ENCODE measurements around the gene RUVBL1.
A peak's percentile ranks its signal among the peaks of the same experiment; 100 is the strongest.

Gene RUVBL1

GRCh38 chr3:128071771-128072453 lies 51.7 kb downstream of the RUVBL1 start:
- no peak overlapping the region for H3K4me3 ChIP-seq (replicated peaks; ENCODE audit: low read depth, low read length)
- no peak for TF ChIP-seq CTCF (IDR thresholded peaks at IDR 0.05; ENCODE audit: low read length, missing control alignments)
- DNase-seq (ENCODE audit: low read depth): no peak

GRCh38 chr3:128070898-128071591 lies 52.6 kb downstream of the RUVBL1 start:
- H3K4me3 ChIP-seq (replicated peaks; ENCODE audit: low read depth, low read length): no peak overlapping the region
- DNase-seq (ENCODE audit: low read depth): no peak
- TF ChIP-seq CTCF (IDR thresholded peaks at IDR 0.05; ENCODE audit: low read length, missing control alignments): no peak

- TF ChIP-seq CTCF (IDR thresholded peaks at IDR 0.05; ENCODE audit: low read length, missing control alignments): no peak
Measured at GRCh38 chr3:128069271-128069670, 54.3 kb downstream of the RUVBL1 start.

GRCh38 chr3:128068156-128068620 lies 55.4 kb downstream of the RUVBL1 start:
- DNase-seq (ENCODE audit: low read depth): peak; percentile 65
- peak; percentile 64 for TF ChIP-seq CTCF (IDR thresholded peaks at IDR 0.05; ENCODE audit: low read length, missing control alignments)
- H3K4me3 ChIP-seq (replicated peaks; ENCODE audit: low read depth, low read length): no peak overlapping the region

More at GRCh38 chr3:128069271-128069670, 54.3 kb downstream of the RUVBL1 start:
- no peak for DNase-seq (ENCODE audit: low read depth)
- no peak overlapping the region for H3K4me3 ChIP-seq (replicated peaks; ENCODE audit: low read depth, low read length)

- no peak overlapping the region for H3K4me3 ChIP-seq (replicated peaks; ENCODE audit: low read depth, low read length)
- TF ChIP-seq CTCF (IDR thresholded peaks at IDR 0.05; ENCODE audit: low read length, missing control alignments): no peak
- DNase-seq (ENCODE audit: low read depth): no peak
Measured at GRCh38 chr3:128067489-128067888, 56.1 kb downstream of the RUVBL1 start.

GRCh38 chr3:128066676-128067075 lies 56.9 kb downstream of the RUVBL1 start:
- no peak for TF ChIP-seq CTCF (IDR thresholded peaks at IDR 0.05; ENCODE audit: low read length, missing control alignments)
- DNase-seq (ENCODE audit: low read depth): no peak
- H3K4me3 ChIP-seq (replicated peaks; ENCODE audit: low read depth, low read length): no peak overlapping the region

Measured in fibroblast of pulmonary artery (primary cell).